ENCODE measurements around the gene RASA3.
"Not testable (repeated sequence)": the region's sequence is repeated elsewhere in the genome, so short reads cannot be mapped to it uniquely, and the experiment has no call there.

RASA3 gene

DNA sequence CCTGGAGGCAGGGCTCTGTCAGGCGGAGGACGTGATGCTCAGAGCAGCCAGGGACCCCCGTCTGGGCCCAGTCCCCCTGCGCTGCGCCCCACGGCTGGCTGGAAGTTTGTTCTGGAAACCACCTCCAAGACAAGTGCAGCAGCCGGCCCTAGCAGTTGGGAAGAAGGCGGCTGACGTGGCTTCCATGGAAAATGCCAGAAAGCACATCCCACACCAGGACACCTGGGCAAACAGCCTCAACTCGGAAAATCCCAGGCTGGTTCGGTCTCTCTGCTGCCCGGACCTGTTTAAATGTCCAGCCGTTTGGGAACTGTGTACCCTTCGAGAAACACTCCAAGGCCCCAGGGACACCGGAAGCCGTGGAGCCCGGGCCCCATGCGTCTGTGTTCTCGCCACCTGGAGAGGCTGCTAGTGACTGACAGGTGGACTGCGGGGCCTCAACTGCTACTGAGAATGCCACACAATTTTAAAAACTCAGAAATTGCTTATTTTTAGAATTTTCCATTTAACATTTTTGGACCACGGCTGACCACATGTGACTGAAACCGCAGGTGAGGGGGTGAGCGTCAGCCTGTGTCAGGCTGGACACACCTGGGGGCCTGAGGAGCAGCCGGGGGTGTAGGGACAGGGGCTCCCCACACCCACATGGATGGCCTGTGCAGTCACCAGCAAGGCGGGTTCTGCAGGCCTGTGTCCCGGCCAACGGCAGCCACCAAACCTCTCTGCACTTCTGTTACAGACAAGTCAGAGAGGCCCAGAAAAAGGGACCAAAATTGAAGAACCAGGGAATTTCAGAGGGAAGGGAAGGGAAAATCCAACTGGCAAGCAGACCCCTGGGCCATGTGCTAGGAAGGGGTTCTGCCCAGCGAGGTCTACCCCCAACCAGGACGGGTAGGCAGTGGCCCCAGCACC, 31.7 kb downstream of the RASA3 start:
- H3K36me3 ChIP-seq (replicated peaks) = no peaks in the 10 kb centered on the region
- no peak overlapping the region for H3K27ac ChIP-seq
- TF ChIP-seq, protein P1, sequence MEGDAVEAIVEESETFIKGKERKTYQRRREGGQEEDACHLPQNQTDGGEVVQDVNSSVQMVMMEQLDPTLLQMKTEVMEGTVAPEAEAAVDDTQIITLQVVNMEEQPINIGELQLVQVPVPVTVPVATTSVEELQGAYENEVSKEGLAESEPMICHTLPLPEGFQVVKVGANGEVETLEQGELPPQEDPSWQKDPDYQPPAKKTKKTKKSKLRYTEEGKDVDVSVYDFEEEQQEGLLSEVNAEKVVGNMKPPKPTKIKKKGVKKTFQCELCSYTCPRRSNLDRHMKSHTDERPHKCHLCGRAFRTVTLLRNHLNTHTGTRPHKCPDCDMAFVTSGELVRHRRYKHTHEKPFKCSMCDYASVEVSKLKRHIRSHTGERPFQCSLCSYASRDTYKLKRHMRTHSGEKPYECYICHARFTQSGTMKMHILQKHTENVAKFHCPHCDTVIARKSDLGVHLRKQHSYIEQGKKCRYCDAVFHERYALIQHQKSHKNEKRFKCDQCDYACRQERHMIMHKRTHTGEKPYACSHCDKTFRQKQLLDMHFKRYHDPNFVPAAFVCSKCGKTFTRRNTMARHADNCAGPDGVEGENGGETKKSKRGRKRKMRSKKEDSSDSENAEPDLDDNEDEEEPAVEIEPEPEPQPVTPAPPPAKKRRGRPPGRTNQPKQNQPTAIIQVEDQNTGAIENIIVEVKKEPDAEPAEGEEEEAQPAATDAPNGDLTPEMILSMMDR (IDR thresholded peaks at IDR 0.05; ENCODE audit: low read depth, low read length, missing control alignments) = no peak
- in situ Hi-C loops (cut with HindIII; ENCODE audit: low pct_ligation_motif_present, low sequenced_read_pairs) = no loop called here
- DNase-seq = no peak
- H3K27me3 ChIP-seq (replicated peaks) = no peaks in the 10 kb centered on the region
- H3K4me3 ChIP-seq (ENCODE audit: low read depth, low read length) = no peak overlapping the region

DNA sequence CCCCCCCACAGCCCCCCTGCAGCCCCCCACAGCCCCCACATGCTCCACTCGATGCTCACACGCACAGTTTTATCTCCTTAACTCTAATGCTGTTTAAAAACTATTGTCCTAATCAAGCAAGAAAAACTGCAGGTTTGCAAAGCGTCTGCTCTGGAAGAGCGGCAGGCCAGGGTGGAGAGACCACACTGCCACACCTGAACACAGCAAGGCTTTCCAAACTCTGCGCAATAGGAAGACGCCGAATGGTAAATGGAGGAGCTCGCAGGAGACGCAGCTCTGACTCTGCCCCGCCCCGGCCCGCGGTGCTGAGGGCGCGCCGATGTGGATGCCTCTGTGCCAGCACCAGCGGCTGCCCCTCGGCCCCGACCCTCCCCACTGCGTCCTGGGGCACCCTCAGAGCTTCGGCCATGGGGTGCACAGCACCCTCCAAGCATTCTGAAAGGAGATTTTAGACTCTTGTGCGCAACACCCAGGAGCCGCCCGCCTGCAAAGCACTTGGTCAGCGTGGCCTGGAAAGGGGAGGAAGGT, 32.4 kb downstream of the RASA3 start:
- H3K27ac ChIP-seq = no peak overlapping the region
- no peak overlapping the region for H3K4me3 ChIP-seq (ENCODE audit: low read depth, low read length)
- H3K27me3 ChIP-seq (replicated peaks) = no peaks in the 10 kb centered on the region
- no peak for DNase-seq
- TF ChIP-seq, protein P1 (IDR thresholded peaks at IDR 0.05; ENCODE audit: low read depth, low read length, missing control alignments) = no peak
- in situ Hi-C loops (cut with HindIII; ENCODE audit: low pct_ligation_motif_present, low sequenced_read_pairs) = loop anchor here (10.0 kb wide), 1 partner anchor 65 kb away; no protein-coding TSS in a partner anchor
- no peaks in the 10 kb centered on the region for H3K36me3 ChIP-seq (replicated peaks)

DNA sequence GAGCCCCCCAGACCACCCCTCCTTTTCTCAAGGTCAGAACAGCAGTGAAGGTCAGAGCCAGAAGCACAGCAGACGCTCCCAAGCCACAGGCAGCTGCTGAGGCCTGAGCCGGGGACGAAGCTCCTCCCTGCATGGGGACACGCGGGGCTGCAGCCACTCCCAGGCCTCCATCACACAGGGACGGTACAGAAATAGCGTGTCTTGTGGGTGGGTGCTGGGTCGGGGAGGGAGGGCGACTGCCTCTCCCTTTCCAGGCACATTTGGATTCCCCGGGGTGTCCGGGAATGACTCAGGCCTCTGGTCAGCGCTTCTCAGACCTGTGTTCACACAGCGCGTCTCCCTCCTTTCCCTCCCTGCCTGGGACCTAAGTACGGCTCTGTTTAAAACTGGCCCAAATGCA, 33.2 kb downstream of the RASA3 start:
- peak overlapping the region; percentile 27 for H3K27ac ChIP-seq
- TF ChIP-seq, protein P1 (IDR thresholded peaks at IDR 0.05; ENCODE audit: low read depth, low read length, missing control alignments) = no peak
- no peak overlapping the region for H3K4me3 ChIP-seq (ENCODE audit: low read depth, low read length)
- no peaks in the 10 kb centered on the region for H3K27me3 ChIP-seq (replicated peaks)
- no peaks in the 10 kb centered on the region for H3K36me3 ChIP-seq (replicated peaks)
- peak; percentile 94 for DNase-seq
- in situ Hi-C loops (cut with HindIII; ENCODE audit: low pct_ligation_motif_present, low sequenced_read_pairs) = loop anchor here (10.0 kb wide), 1 partner anchor 64 kb away; no protein-coding TSS in a partner anchor

DNA sequence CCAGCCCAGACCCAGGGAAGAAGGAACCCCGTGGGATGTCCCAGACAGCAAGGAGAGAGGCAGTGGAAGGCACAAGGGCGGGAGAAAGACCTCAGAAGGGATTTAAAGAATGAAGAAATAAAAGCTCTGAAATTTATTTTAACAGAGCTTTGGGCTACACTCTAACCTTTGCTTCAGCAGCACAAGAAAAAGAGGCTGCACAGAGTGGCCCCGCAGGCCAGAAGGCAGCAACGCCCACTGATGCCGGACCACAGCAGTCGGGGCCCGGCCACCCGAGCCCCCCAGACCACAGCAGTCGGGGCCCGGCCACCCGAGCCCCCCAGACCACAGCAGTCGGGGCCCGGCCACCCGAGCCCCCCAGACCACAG, 33.8 kb downstream of the RASA3 start:
- not testable (repeated sequence) for H3K27ac ChIP-seq; H3K4me3 ChIP-seq (ENCODE audit: low read depth, low read length); H3K36me3 ChIP-seq (replicated peaks); H3K27me3 ChIP-seq (replicated peaks); DNase-seq
- in situ Hi-C loops (cut with HindIII; ENCODE audit: low pct_ligation_motif_present, low sequenced_read_pairs) = loop anchor here (10.0 kb wide), 1 partner anchor 64 kb away; no protein-coding TSS in a partner anchor

DNA sequence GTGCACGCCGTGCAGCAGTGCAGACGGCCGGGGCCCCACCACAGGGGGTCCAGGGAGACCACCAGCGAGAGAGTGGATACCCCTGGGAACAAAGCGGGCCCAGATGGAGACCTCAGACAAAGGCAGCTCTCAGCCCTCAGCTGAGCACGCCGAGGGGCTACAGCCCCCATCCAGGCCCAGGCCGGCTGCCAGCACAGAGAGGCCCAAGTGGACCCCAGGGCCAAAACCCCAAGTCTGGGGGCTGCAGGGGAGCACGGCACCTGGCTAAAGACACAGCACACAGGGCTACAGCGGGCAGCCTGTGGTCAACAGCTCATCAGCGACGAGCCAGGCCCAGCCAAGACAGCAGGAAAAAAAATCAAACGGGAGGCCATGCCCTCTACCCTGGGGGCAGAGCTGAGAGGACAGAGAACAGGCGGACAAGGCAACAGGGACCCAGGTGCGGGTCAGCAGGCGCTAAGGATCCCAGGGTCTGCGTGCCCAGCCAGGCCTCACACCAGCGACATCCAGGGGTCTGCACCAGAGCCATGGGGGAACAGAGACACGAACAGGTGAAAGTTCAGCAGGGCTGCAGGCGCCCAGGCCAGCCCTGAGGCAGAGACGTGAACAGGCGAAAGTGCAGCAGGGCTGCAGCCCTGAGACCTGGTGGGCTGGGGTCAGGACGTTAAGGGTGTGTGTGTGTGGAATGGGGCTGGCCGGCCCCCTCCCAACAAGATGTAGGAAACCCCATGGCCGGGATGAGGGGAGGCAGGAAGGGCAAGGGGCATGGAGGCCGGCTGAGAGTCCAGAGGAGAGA, 34.3 kb downstream of the RASA3 start:
- in situ Hi-C loops (cut with HindIII; ENCODE audit: low pct_ligation_motif_present, low sequenced_read_pairs) = loop anchor here (10.0 kb wide), 1 partner anchor 63 kb away; no protein-coding TSS in a partner anchor
- no peaks in the 10 kb centered on the region for H3K36me3 ChIP-seq (replicated peaks)
- no peaks in the 10 kb centered on the region for H3K27me3 ChIP-seq (replicated peaks)
- H3K4me3 ChIP-seq (ENCODE audit: low read depth, low read length) = no peak overlapping the region
- TF ChIP-seq, protein P1 (IDR thresholded peaks at IDR 0.05; ENCODE audit: low read depth, low read length, missing control alignments) = no peak
- H3K27ac ChIP-seq = no peak overlapping the region
- DNase-seq = no peak
